ENCODE measurements around the gene SLC7A7.

- TF ChIP-seq ATF2 (IDR thresholded peaks at IDR 0.05; ENCODE audit: low read length), result no peak
- no peak for TF ChIP-seq EP300 (IDR thresholded peaks at IDR 0.05; ENCODE audit: borderline replicate concordance in 1 of 2, control insufficient read depth in 1 of 2, low read depth in 2 of 2, low read length in 2 of 2)
- TF ChIP-seq CTCF (IDR thresholded peaks at IDR 0.05 in 2 of 3, conservative IDR thresholded peaks at IDR 0.05 in 1 of 3; ENCODE audit: control insufficient read depth in 2 of 3, extremely low read depth in 1 of 3, insufficient read depth in 1 of 3, low read depth in 3 of 3, low read length in 3 of 3), result no peak
- TF ChIP-seq REST (IDR thresholded peaks at IDR 0.05; ENCODE audit: low read depth, low read length), result no peak
- no peak for TF ChIP-seq IKZF1 (conservative IDR thresholded peaks at IDR 0.05)
- TF ChIP-seq MEF2A (IDR thresholded peaks at IDR 0.05; ENCODE audit: insufficient read depth, low read depth, low read length), result no peak
- no peak for TF ChIP-seq IKZF2 (IDR thresholded peaks at IDR 0.05)
- no peak for TF ChIP-seq CREM (IDR thresholded peaks at IDR 0.05; ENCODE audit: low read depth)
- TF ChIP-seq POLR2A (IDR thresholded peaks at IDR 0.05; ENCODE audit: low read depth, low read length), result no peak
- TF ChIP-seq EZH2 (IDR thresholded peaks at IDR 0.05; ENCODE audit: borderline replicate concordance, control insufficient read depth, low read depth, low read length), result no peak
- no peak for TF ChIP-seq TBL1XR1 (IDR thresholded peaks at IDR 0.05; ENCODE audit: low read depth, low read length)
- TF ChIP-seq FOXK2 (IDR thresholded peaks at IDR 0.05), result no peak
- TF ChIP-seq RAD21 (IDR thresholded peaks at IDR 0.05; ENCODE audit: insufficient read depth, low read depth, low read length), result no peak
These were observed 23.1 kb downstream of the SLC7A7 start for GRCh38 chr14:22792158-22792557.

Measured in GM12878 (cell line).